ENCODE measurements around the gene TMOD2. TPM values are rescaled to one million over a fixed set of nuclear protein-coding genes. Genes with fewer than 3 reads are reported as not detected.

Gene TMOD2
- total and polyA plus RNA-seq, 2 of the 8 experiments (the other 6 are each of a cell fraction or from before 2014, with no cell fraction given), result 0.80 to 6.5 TPM

- TF ChIP-seq KDM4A (IDR thresholded peaks at IDR 0.05; ENCODE audit: low read depth, low read length, severe bottlenecking) (peak; percentile 47), PHF8 (conservative IDR thresholded peaks at IDR 0.05; ENCODE audit: low read depth, low read length) (peak; percentile 29; the same call in 1 of the 2 replicates), RNF2 (IDR thresholded peaks at IDR 0.05; ENCODE audit: borderline replicate concordance, low read depth, low read length, missing control alignments, poor library complexity, severe bottlenecking) (peak; percentile 52), SIN3A (conservative IDR thresholded peaks at IDR 0.05 in 1 of 2, IDR thresholded peaks at IDR 0.05 in 1 of 2; ENCODE audit: low read depth in 1 of 2, low read length in 2 of 2) (no peak), ASH2L (IDR thresholded peaks at IDR 0.05; ENCODE audit: low read length) (peak; percentile 37), ATF3 (IDR thresholded peaks at IDR 0.05; ENCODE audit: insufficient read depth, low read depth, low read length) (no peak), GTF2F1 (IDR thresholded peaks at IDR 0.05; ENCODE audit: borderline replicate concordance, low read depth, low read length) (no peak)
- TF ChIP-seq, protein P1, sequence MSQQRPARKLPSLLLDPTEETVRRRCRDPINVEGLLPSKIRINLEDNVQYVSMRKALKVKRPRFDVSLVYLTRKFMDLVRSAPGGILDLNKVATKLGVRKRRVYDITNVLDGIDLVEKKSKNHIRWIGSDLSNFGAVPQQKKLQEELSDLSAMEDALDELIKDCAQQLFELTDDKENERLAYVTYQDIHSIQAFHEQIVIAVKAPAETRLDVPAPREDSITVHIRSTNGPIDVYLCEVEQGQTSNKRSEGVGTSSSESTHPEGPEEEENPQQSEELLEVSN (IDR thresholded peaks at IDR 0.05), result peak; percentile 13; the same call in 1 of the 2 replicates
Measured at GRCh38 chr15:51737522-51738305, 13.7 kb upstream of the TMOD2 start, which contains the start of gene LYSMD2 (continued).

Data from H1 (cell line).